WERI-Rb-1 (cell line): ENCODE results near the gene CAMK4.

Source experiments
- DNase-seq: peaks from one replicate; pipeline ENCODE4 v3.0.0-alpha.2; 2020
- H3K27ac ChIP-seq: fragments of 250-450 bp; sonication (Bioruptor Pico); 2 replicates; pipeline ENCODE4 v1.5.1; 2020; ENCODE audit warnings: mild to moderate bottlenecking, moderate library complexity
- H3K27me3 ChIP-seq: fragments of 250-450 bp; sonication (Bioruptor Pico); 2 replicates; pipeline ENCODE4 v1.5.1; 2021; ENCODE audit warnings: mild to moderate bottlenecking, low read depth, moderate library complexity; ENCODE audit not compliant: insufficient read depth, severe bottlenecking
- H3K36me3 ChIP-seq: fragments of 250-450 bp; sonication (Bioruptor Pico); 2 replicates; pipeline ENCODE4 v1.5.1; 2020; ENCODE audit warnings: mild to moderate bottlenecking, moderate library complexity
- H3K4me3 ChIP-seq: 2 replicates; pipeline ENCODE4 v1.5.1; 2011; ENCODE audit warnings: low read depth, mild to moderate bottlenecking, control low read depth, low read length
- H3K9me3 ChIP-seq: fragments of 250-450 bp; sonication (Bioruptor Pico); 2 replicates; pipeline ENCODE4 v1.5.1; 2021; ENCODE audit warnings: mild to moderate bottlenecking, moderate library complexity; ENCODE audit not compliant: severe bottlenecking
- TF ChIP-seq, protein P1 (sequence below): IDR thresholded peaks from 2 replicates; pipeline ENCODE4 v1.5.1; 2011; ENCODE audit warnings: low read depth, mild to moderate bottlenecking, control low read depth, inconsistent platforms, low read length

The CAMK4 gene

GRCh38 chr5:111242606-111243005 lies 18.4 kb downstream of the CAMK4 start:
- H3K9me3 ChIP-seq = no peaks in the 10 kb centered on the region
- no peak overlapping the region for H3K4me3 ChIP-seq
- no peaks in the 10 kb centered on the region for H3K27me3 ChIP-seq
- H3K27ac ChIP-seq = no peak overlapping the region
- H3K36me3 ChIP-seq = no peaks in the 10 kb centered on the region
- no peak for DNase-seq
- TF ChIP-seq, protein P1, sequence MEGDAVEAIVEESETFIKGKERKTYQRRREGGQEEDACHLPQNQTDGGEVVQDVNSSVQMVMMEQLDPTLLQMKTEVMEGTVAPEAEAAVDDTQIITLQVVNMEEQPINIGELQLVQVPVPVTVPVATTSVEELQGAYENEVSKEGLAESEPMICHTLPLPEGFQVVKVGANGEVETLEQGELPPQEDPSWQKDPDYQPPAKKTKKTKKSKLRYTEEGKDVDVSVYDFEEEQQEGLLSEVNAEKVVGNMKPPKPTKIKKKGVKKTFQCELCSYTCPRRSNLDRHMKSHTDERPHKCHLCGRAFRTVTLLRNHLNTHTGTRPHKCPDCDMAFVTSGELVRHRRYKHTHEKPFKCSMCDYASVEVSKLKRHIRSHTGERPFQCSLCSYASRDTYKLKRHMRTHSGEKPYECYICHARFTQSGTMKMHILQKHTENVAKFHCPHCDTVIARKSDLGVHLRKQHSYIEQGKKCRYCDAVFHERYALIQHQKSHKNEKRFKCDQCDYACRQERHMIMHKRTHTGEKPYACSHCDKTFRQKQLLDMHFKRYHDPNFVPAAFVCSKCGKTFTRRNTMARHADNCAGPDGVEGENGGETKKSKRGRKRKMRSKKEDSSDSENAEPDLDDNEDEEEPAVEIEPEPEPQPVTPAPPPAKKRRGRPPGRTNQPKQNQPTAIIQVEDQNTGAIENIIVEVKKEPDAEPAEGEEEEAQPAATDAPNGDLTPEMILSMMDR = no peak

- Histone ChIP-seq H3K27me3 (no peaks in the 10 kb centered on the region), H3K4me3 (no peak overlapping the region), H3K27ac (no peak overlapping the region), H3K36me3 (no peaks in the 10 kb centered on the region), H3K9me3 (no peaks in the 10 kb centered on the region)
- TF ChIP-seq, protein P1 = no peak
- DNase-seq = no peak
Observed at GRCh38 chr5:111243318-111243717, 19.1 kb downstream of the CAMK4 start.

DNA sequence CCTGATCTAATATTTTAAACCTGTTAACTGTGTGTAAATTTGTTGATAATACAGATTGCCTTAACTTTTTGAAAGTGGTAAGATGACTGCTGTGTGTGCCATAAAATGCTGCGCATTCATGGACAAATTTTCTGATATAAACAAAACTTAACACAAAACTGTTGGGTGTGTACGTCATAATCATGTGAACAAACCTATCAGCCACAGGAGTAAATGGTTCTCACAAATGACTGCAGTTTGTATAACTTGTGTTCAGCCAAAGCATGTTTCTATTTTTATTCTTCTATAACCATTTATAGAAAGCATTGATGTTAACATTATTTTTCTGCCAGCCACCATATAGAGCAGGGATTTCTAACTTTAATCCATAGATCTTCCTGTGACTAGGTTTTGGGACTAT lies 21.5 kb downstream of the CAMK4 start:
- DNase-seq = no peak
- no peaks in the 10 kb centered on the region for H3K27me3 ChIP-seq
- H3K36me3 ChIP-seq = no peaks in the 10 kb centered on the region
- H3K27ac ChIP-seq = no peak overlapping the region
- H3K9me3 ChIP-seq = no peaks in the 10 kb centered on the region
- TF ChIP-seq, protein P1 = no peak
- H3K4me3 ChIP-seq = no peak overlapping the region

DNA sequence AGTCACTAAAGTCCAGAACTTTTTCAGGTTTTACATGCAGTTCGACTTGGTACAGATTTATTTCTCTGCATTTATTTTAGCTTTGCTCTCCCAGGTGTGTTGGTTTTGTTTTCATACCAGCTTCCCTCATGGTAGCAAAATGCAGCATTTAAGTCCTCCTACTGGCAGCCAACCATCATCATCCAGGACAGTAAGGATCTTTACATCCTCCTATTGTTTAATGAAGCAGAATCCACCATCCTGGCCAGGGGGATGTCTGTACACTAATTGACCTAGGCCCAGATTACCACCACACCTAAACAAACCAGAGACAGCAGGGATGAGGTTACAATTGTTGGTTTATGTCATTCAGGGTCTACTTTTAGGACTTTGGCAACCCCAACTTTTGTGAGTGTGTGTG lies 22.3 kb downstream of the CAMK4 start:
- TF ChIP-seq, protein P1 = no peak
- Histone ChIP-seq H3K36me3 (no peaks in the 10 kb centered on the region), H3K4me3 (no peak overlapping the region), H3K27ac (no peak overlapping the region), H3K9me3 (no peaks in the 10 kb centered on the region), H3K27me3 (no peaks in the 10 kb centered on the region)
- no peak for DNase-seq

GRCh38 chr5:111248571-111248970 lies 24.4 kb downstream of the CAMK4 start:
- no peaks in the 10 kb centered on the region for H3K36me3 ChIP-seq
- DNase-seq = no peak
- no peak overlapping the region for H3K27ac ChIP-seq
- TF ChIP-seq, protein P1 = no peak
- H3K9me3 ChIP-seq = no peaks in the 10 kb centered on the region
- no peak overlapping the region for H3K4me3 ChIP-seq
- H3K27me3 ChIP-seq = no peaks in the 10 kb centered on the region

- no peak for DNase-seq
- Histone ChIP-seq H3K27me3 (no peaks in the 10 kb centered on the region), H3K4me3 (no peak overlapping the region), H3K36me3 (no peaks in the 10 kb centered on the region), H3K9me3 (no peaks in the 10 kb centered on the region), H3K27ac (no peak overlapping the region)
- TF ChIP-seq, protein P1 = no peak
Observed at GRCh38 chr5:111251921-111252320, 27.7 kb downstream of the CAMK4 start.
